Measurements from ENCODE around the gene ENOSF1. TPM values are rescaled to one million over a fixed set of nuclear protein-coding genes. Genes with fewer than 3 reads are reported as not detected.

ENOSF1 gene
- total and polyA plus RNA-seq, 2 donors (not counting 1 experiment from before 2014, with no cell fraction given) = 8.0 to 34.8 TPM

DNA sequence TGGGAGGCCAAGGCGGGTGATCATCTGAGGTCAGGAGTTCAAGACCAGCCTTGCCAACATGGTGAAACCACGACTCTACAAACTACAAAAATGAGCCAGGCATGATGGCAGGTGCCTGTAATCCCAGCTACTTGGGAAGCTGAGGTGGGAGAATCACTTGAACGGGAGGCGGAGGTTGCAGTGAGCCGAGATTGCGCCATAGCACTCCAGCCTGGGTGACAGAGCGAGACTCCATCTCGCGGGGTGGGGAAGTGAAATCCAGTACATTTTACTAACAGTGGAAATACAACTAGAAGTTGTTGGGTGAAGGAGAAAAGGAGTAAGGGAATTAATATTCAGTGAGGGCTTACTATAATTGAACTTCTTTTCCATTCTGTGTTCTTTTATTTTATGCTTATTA lies 13.2 kb upstream of the ENOSF1 start:
- Mint-ChIP-seq H3K27ac (no peak overlapping the region), H3K9me3 (ENCODE audit: insufficient read depth) (no peaks in the 10 kb centered on the region), H3K4me3 (no peak overlapping the region), H3K4me1 (no peaks in the 10 kb centered on the region), H3K27me3 (peaks cover 8% of the 10 kb centered on the region)
- Histone ChIP-seq H3K27ac (ENCODE audit: low read length in 2 of 2) (no peak overlapping the region), H3K4me3 (ENCODE audit: control extremely low read depth in 1 of 5, extremely low read depth in 1 of 5, insufficient read depth in 1 of 5, low read depth in 2 of 5, low read length in 4 of 5) (no peak overlapping the region), H3K4me1 (ENCODE audit: control insufficient read depth in 2 of 2, insufficient read depth in 2 of 2, low read length in 2 of 2) (no peaks in the 10 kb centered on the region), H3K36me3 (replicated peaks in 1 of 2; ENCODE audit: control extremely low read depth in 1 of 2, control insufficient read depth in 1 of 2, extremely low read depth in 1 of 2, insufficient read depth in 2 of 2, low read length in 1 of 2) (no peaks in the 10 kb centered on the region), H3K9ac (ENCODE audit: low read length) (no peak overlapping the region), H4K20me1 (ENCODE audit: control insufficient read depth, insufficient read depth, low read length, poor library complexity, severe bottlenecking) (no peaks in the 10 kb centered on the region), H3K79me2 (ENCODE audit: control insufficient read depth, insufficient read depth, low read length) (no peaks in the 10 kb centered on the region), H3K9me3 (ENCODE audit: control extremely low read depth in 1 of 3, control insufficient read depth in 2 of 3, insufficient read depth in 1 of 3, low read length in 2 of 3) (no peaks in the 10 kb centered on the region), H3K27me3 (replicated peaks in 1 of 4; ENCODE audit: control extremely low read depth in 1 of 4, control insufficient read depth in 3 of 4, insufficient read depth in 4 of 4, low read length in 3 of 4) (no peaks in the 10 kb centered on the region), H3K4me2 (replicated peaks; ENCODE audit: low read depth, low read length, poor library complexity, severe bottlenecking) (no peak overlapping the region), H2AFZ (ENCODE audit: insufficient read depth, low read depth, low read length, poor library complexity, severe bottlenecking) (no peak overlapping the region)
- POLR2A ChIA-PET = no interaction called here
- WGBS (ENCODE audit: insufficient coverage) = 100% methylated on average over 1 of the region's 9 CpGs
- ATAC-seq (ENCODE audit: low read depth) (no peak), DNase-seq (no peak)
- CTCF ChIA-PET = interaction anchor here (2.3 kb wide), 1 partner anchor 14 kb away, joined by 6 read pairs; no protein-coding TSS in a partner anchor
- TF ChIP-seq, protein P1, sequence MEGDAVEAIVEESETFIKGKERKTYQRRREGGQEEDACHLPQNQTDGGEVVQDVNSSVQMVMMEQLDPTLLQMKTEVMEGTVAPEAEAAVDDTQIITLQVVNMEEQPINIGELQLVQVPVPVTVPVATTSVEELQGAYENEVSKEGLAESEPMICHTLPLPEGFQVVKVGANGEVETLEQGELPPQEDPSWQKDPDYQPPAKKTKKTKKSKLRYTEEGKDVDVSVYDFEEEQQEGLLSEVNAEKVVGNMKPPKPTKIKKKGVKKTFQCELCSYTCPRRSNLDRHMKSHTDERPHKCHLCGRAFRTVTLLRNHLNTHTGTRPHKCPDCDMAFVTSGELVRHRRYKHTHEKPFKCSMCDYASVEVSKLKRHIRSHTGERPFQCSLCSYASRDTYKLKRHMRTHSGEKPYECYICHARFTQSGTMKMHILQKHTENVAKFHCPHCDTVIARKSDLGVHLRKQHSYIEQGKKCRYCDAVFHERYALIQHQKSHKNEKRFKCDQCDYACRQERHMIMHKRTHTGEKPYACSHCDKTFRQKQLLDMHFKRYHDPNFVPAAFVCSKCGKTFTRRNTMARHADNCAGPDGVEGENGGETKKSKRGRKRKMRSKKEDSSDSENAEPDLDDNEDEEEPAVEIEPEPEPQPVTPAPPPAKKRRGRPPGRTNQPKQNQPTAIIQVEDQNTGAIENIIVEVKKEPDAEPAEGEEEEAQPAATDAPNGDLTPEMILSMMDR (IDR thresholded peaks at IDR 0.05) = no peak
- TF ChIP-seq EZH2 (IDR thresholded peaks at IDR 0.05; ENCODE audit: borderline replicate concordance, insufficient read depth, low read depth, low read length, poor library complexity, severe bottlenecking) = no peak
- intact Hi-C loops (cut with micrococcal nuclease) = no loop called here

- H3K4me1 ChIP-seq (ENCODE audit: control insufficient read depth in 2 of 2, insufficient read depth in 2 of 2, low read length in 2 of 2) = no peaks in the 10 kb centered on the region
- no peak overlapping the region for H2AFZ ChIP-seq (ENCODE audit: insufficient read depth, low read depth, low read length, poor library complexity, severe bottlenecking)
- no peak overlapping the region for H3K4me2 ChIP-seq (replicated peaks; ENCODE audit: low read depth, low read length, poor library complexity, severe bottlenecking)
- no peak overlapping the region for H3K27ac Mint-ChIP-seq
- no peaks in the 10 kb centered on the region for H3K9me3 ChIP-seq (ENCODE audit: control extremely low read depth in 1 of 3, control insufficient read depth in 2 of 3, insufficient read depth in 1 of 3, low read length in 2 of 3)
- no peak overlapping the region for H3K27ac ChIP-seq (ENCODE audit: low read length in 2 of 2)
- no peaks in the 10 kb centered on the region for H3K27me3 ChIP-seq (replicated peaks in 1 of 4; ENCODE audit: control extremely low read depth in 1 of 4, control insufficient read depth in 3 of 4, insufficient read depth in 4 of 4, low read length in 3 of 4)
- no peak overlapping the region for H3K4me3 ChIP-seq (ENCODE audit: control extremely low read depth in 1 of 5, extremely low read depth in 1 of 5, insufficient read depth in 1 of 5, low read depth in 2 of 5, low read length in 4 of 5)
- no peaks in the 10 kb centered on the region for H3K27me3 Mint-ChIP-seq
- DNase-seq (no peak), ATAC-seq (ENCODE audit: low read depth) (no peak)
- H3K79me2 ChIP-seq (ENCODE audit: control insufficient read depth, insufficient read depth, low read length) = no peaks in the 10 kb centered on the region
- ChIA-PET POLR2A (no interaction called here), CTCF (interaction anchor here (1.2 kb wide), 1 partner anchor 8 kb away, joined by 3 read pairs; no protein-coding TSS in a partner anchor)
- no CpG with 5 or more reads among the region's 1 CpG for WGBS (ENCODE audit: insufficient coverage)
- intact Hi-C loops (cut with micrococcal nuclease) = no loop called here
- H3K4me1 Mint-ChIP-seq = no peaks in the 10 kb centered on the region
- H3K4me3 Mint-ChIP-seq = no peak overlapping the region
- H3K9ac ChIP-seq (ENCODE audit: low read length) = no peak overlapping the region
- TF ChIP-seq, protein P1 (IDR thresholded peaks at IDR 0.05) = no peak
- no peak for TF ChIP-seq EZH2 (IDR thresholded peaks at IDR 0.05; ENCODE audit: borderline replicate concordance, insufficient read depth, low read depth, low read length, poor library complexity, severe bottlenecking)
- H3K36me3 ChIP-seq (replicated peaks in 1 of 2; ENCODE audit: control extremely low read depth in 1 of 2, control insufficient read depth in 1 of 2, extremely low read depth in 1 of 2, insufficient read depth in 2 of 2, low read length in 1 of 2) = no peaks in the 10 kb centered on the region
- no peaks in the 10 kb centered on the region for H3K9me3 Mint-ChIP-seq (ENCODE audit: insufficient read depth)
- no peaks in the 10 kb centered on the region for H4K20me1 ChIP-seq (ENCODE audit: control insufficient read depth, insufficient read depth, low read length, poor library complexity, severe bottlenecking)
Observed at GRCh38 chr18:723541-724080, 11.2 kb upstream of the ENOSF1 start.
